Peyer's patch (tissue), 4 donors: ENCODE data around the gene ZNF74. TPM values are rescaled to one million over a fixed set of nuclear protein-coding genes. Genes with fewer than 3 reads are reported as not detected.

Source experiments
- DNase-seq, 3 donors: peaks; one replicate each; pipeline ENCODE4 v3.0.0-alpha.2; 2017 to 2019
- H3K27ac ChIP-seq, 4 donors: fragments of 200-600 bp; sonication (generic); one replicate each; pipeline ENCODE4 v1.5.1; 2016 to 2019
- H3K27me3 ChIP-seq, 2 donors: fragments of 200-600 bp; sonication (generic); one replicate each; pipeline ENCODE4 v1.5.1; 2019
- H3K36me3 ChIP-seq, 3 donors: fragments of 200-600 bp; sonication (generic); one replicate each; pipeline ENCODE4 v1.5.1; 2016 to 2019
- H3K4me1 ChIP-seq, 4 donors: fragments of 200-600 bp; sonication (generic); one replicate each; pipeline ENCODE4 v1.5.1; 2016 to 2019
- H3K4me3 ChIP-seq, 4 donors: fragments of 200-600 bp; sonication (generic); 1 replicate in 3 of 4; 2 replicates in 1 of 4; pipeline ENCODE4 v1.5.1; 2016 to 2019; ENCODE audit warnings: mild to moderate bottlenecking in 1 of 4
- H3K9me3 ChIP-seq, 4 donors: fragments of 200-600 bp; sonication (generic); one replicate each; pipeline ENCODE4 v1.5.1; 2016 to 2019; ENCODE audit warnings: mild to moderate bottlenecking in 1 of 4
- CTCF ChIP-seq, 6 experiments: fragments of 450-650 bp in 4 of 6; fragments of 200-600 bp in 2 of 6; sonication (generic) in 1 of 6; IDR thresholded peaks; one replicate each; pipeline ENCODE4 v1.5.1; 2017 to 2019; ENCODE audit warnings: antibody characterized with exemption in 6 of 6, mild to moderate bottlenecking in 3 of 6, moderate library complexity in 1 of 6
- POLR2A ChIP-seq, 2 donors: fragments of 450-650 bp; IDR thresholded peaks; one replicate each; pipeline ENCODE4 v1.5.1; 2017; ENCODE audit warnings: antibody characterized with exemption in 2 of 2, mild to moderate bottlenecking in 2 of 2, moderate library complexity in 2 of 2
- total RNA-seq, 4 donors: library from RNA; depleted of rRNA; stranded (reverse); fragments of >200 nt; gene quantifications; one replicate each; pipeline ENCODE4 v1.1.0, GENCODE V29; 2016

Gene ZNF74
- total RNA-seq, 4 donors from 2014 or later, result 2.1 to 12.0 (median 9.3) TPM

DNA sequence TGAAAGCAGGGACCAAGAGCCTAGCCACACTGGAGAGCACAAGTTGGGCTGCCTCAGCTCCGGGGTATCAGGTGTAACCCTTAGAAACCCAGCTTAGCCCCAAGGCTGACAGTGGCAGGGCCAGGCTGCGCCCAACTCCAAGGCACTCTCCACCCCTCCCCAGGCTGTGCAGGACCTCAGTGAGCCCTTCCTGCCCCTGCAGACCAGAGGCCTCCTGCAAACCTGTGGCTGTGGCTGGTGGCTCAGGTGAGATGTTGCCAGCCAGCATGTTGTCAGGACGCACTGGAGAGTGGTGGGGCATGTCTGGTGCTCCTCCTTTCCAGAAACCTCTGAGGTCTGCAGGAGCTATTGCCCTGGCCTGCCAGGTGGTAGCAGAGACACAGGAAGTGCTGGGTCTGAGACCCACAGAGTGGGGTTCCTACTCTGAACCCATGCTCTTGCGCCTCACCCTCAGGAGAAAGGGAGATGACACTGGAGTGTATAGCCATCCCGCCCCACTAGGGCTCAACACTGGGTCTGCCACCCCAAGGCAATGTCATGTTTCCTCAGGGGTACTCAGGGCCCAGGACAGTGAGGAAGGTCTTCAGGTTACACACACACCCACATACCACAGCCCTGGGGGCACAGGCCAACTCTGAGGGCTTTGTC, 46.1 kb downstream of the ZNF74 start:
- no peak overlapping the region for H3K27ac ChIP-seq
- no peak overlapping the region for H3K4me3 ChIP-seq
- peak in 1 of 3 donors; percentile 38 for DNase-seq
- H3K27me3 ChIP-seq, result peaks cover 0 to 7% of the 10 kb centered on the region in 2 donors
- TF ChIP-seq POLR2A (IDR thresholded peaks at IDR 0.05) (no peak), CTCF (IDR thresholded peaks at IDR 0.05) (no peak)
- peaks cover 0 to 36% (median 14%) of the 10 kb centered on the region in 4 donors for H3K4me1 ChIP-seq
- H3K9me3 ChIP-seq, result no peaks in the 10 kb centered on the region
- peaks cover 0 to 11% (median 0%) of the 10 kb centered on the region in 3 donors for H3K36me3 ChIP-seq

- Histone ChIP-seq H3K36me3 (peaks cover 0 to 11% (median 0%) of the 10 kb centered on the region in 3 donors), H3K4me1 (peaks cover 0 to 31% (median 14%) of the 10 kb centered on the region in 4 donors), H3K9me3 (no peaks in the 10 kb centered on the region), H3K27ac (peak overlapping the region in 1 of 4 donors; percentile 42), H3K27me3 (peaks cover 0 to 6% of the 10 kb centered on the region in 2 donors), H3K4me3 (no peak overlapping the region)
- TF ChIP-seq CTCF (IDR thresholded peaks at IDR 0.05) (no peak), POLR2A (IDR thresholded peaks at IDR 0.05) (no peak)
- DNase-seq, result peak in 1 of 3 donors; percentile 41
These were observed 47.0 kb downstream of the ZNF74 start for GRCh38 chr22:20440637-20441591.

- peaks cover 0 to 11% (median 0%) of the 10 kb centered on the region in 3 donors for H3K36me3 ChIP-seq
These were observed 47.9 kb downstream of the ZNF74 start for GRCh38 chr22:20441631-20442484.

GRCh38 chr22:20442485-20443284, 48.7 kb downstream of the ZNF74 start:
- no peak for DNase-seq
- H3K9me3 ChIP-seq, result no peaks in the 10 kb centered on the region
- H3K27ac ChIP-seq, result peak overlapping the region in 3 of 4 donors; percentile 17 to 49 (median 42)
- no peak for TF ChIP-seq CTCF (IDR thresholded peaks at IDR 0.05)
- TF ChIP-seq POLR2A (IDR thresholded peaks at IDR 0.05), result no peak
- no peaks in the 10 kb centered on the region for H3K27me3 ChIP-seq
- no peak overlapping the region for H3K4me3 ChIP-seq
- peaks cover 0 to 11% (median 0%) of the 10 kb centered on the region in 3 donors for H3K36me3 ChIP-seq
- peaks cover 0 to 16% (median 2%) of the 10 kb centered on the region in 4 donors for H3K4me1 ChIP-seq

More at GRCh38 chr22:20441631-20442484, 47.9 kb downstream of the ZNF74 start:
- no peak for TF ChIP-seq POLR2A (IDR thresholded peaks at IDR 0.05)
- no peak for TF ChIP-seq CTCF (IDR thresholded peaks at IDR 0.05)
- DNase-seq, result peak in 1 of 3 donors; percentile 41
- Histone ChIP-seq H3K4me3 (no peak overlapping the region), H3K4me1 (peaks cover 0 to 21% (median 9%) of the 10 kb centered on the region in 4 donors), H3K27me3 (no peaks in the 10 kb centered on the region), H3K9me3 (no peaks in the 10 kb centered on the region), H3K27ac (peak overlapping the region in 3 of 4 donors; percentile 17 to 49 (median 42))
